Kidney (tissue), 14 donors: ENCODE data around the gene IQCM. TPM values are rescaled to one million over a fixed set of nuclear protein-coding genes. Genes with fewer than 3 reads are reported as not detected.

Source experiments
- DNase-seq, 5 donors: peaks; one replicate each; pipeline ENCODE4 v3.0.0-alpha.2; 2013 to 2020
- FAIRE-seq: peaks from 2 replicates; lab custom pipeline; 2012; peaks lifted over from hg19 to GRCh38; lab: Jason Lieb, UNC
- H3K27ac ChIP-seq, 2 donors: one replicate each; pipeline ENCODE4 v1.7.0; 2013; ENCODE audit warnings: low read depth in 2 of 2, low read length in 2 of 2, inconsistent platforms in 1 of 2
- H3K27me3 ChIP-seq: one replicate; pipeline ENCODE4 v1.7.1; 2013; ENCODE audit warnings: low read length, inconsistent platforms; ENCODE audit not compliant: control insufficient read depth, insufficient read depth
- H3K36me3 ChIP-seq, 3 donors: one replicate each; pipeline versions ENCODE4 v1.7.0 to v1.7.1; 2013; ENCODE audit warnings: low read length in 3 of 3, control low read depth in 1 of 3, inconsistent platforms in 1 of 3; ENCODE audit not compliant: insufficient read depth in 3 of 3, control insufficient read depth in 2 of 3
- H3K4me1 ChIP-seq, 3 donors: one replicate each; pipeline versions ENCODE4 v1.7.0 to v1.7.1; 2013; ENCODE audit warnings: low read length in 3 of 3, inconsistent platforms in 1 of 3, low read depth in 1 of 3; ENCODE audit not compliant: control insufficient read depth in 2 of 3, insufficient read depth in 2 of 3
- H3K4me3 ChIP-seq, 3 donors: one replicate each; pipeline versions ENCODE4 v1.7.0 to v1.8.1; 2013; ENCODE audit warnings: low read length in 3 of 3, control low read depth in 1 of 3, inconsistent platforms in 1 of 3
- H3K9ac ChIP-seq, 3 donors: one replicate each; pipeline versions ENCODE4 v1.7.0 to v1.7.1; 2013; ENCODE audit warnings: low read length in 3 of 3, control low read depth in 1 of 3, inconsistent platforms in 1 of 3
- H3K9me3 ChIP-seq, 3 donors: one replicate each; pipeline versions ENCODE4 v1.7.0 to v1.7.1; 2013; ENCODE audit warnings: low read length in 3 of 3, control low read depth in 1 of 3, inconsistent platforms in 1 of 3; ENCODE audit not compliant: control insufficient read depth in 2 of 3, insufficient read depth in 1 of 3
- CTCF ChIP-seq: IDR thresholded peaks from 3 replicates; pipeline ENCODE4 v1.5.1; 2012; ENCODE audit warnings: mild to moderate bottlenecking, moderate library complexity, borderline replicate concordance; ENCODE audit not compliant: insufficient read depth; ENCODE audit errors: extremely low read depth
- intact Hi-C: fragments of 100-400 bp; cut with DNase I; formaldehyde crosslinking; loops from one replicate; pipeline ENCODE4 v1.11.1; 2022
- polyA plus RNA-seq: library from polyadenylated mRNA; stranded (reverse); fragments of 350-450 nt; fragmentation: Illumina TruSeq; extraction: RNeasy Lipid Tissue Mini Kit (QIAGEN cat#74804); gene quantifications from one replicate; pipeline ENCODE4 v1.2.3, GENCODE V29; 2014; ENCODE audit warnings: low read depth, low replicate concordance; ENCODE audit not compliant: insufficient read depth
- total RNA-seq: library from RNA; stranded (reverse); fragmentation: NEBNext Ultra II Directional; extraction: Animal tissue kit (Norgen Biotek cat#: 25700); gene quantifications from one replicate; pipeline ENCODE4 v1.2.1, GENCODE V29; 2021
- donor health status: control.
- donor health status: control.
- donor health status: control.
- donor health status: control.
- donor health status: control.
- donor health status: DM: yes; HTN: yes; CAD: no.
- donor health status: Normal renal cell carcinoma (clear cell type).

The IQCM gene
- total and polyA plus RNA-seq, 2 donors from 2014 or later = not detected

- TF ChIP-seq CTCF = no peak
- no peak for FAIRE-seq
Observed at GRCh38 chr4:149765630-149766029, 50.0 kb downstream of the IQCM start.

GRCh38 chr4:149755969-149756368 lies 59.7 kb downstream of the IQCM start:
- Histone ChIP-seq H3K9me3 (no peaks in the 10 kb centered on the region), H3K4me3 (no peak overlapping the region), H3K27ac (no peak overlapping the region), H3K9ac (no peak overlapping the region), H3K27me3 (no peaks in the 10 kb centered on the region), H3K4me1 (no peaks in the 10 kb centered on the region), H3K36me3 (no peaks in the 10 kb centered on the region)
- no peak for FAIRE-seq
- no peak for TF ChIP-seq CTCF
- intact Hi-C loops = no loop called here
- DNase-seq = no peak

More at GRCh38 chr4:149765630-149766029, 50.0 kb downstream of the IQCM start:
- H3K27ac ChIP-seq = no peak overlapping the region
- no peak overlapping the region for H3K9ac ChIP-seq
- no peak for DNase-seq
- no peak overlapping the region for H3K4me3 ChIP-seq
- no peaks in the 10 kb centered on the region for H3K9me3 ChIP-seq
- no peaks in the 10 kb centered on the region for H3K36me3 ChIP-seq
- H3K27me3 ChIP-seq = no peaks in the 10 kb centered on the region
- no peaks in the 10 kb centered on the region for H3K4me1 ChIP-seq
- intact Hi-C loops = no loop called here

GRCh38 chr4:149754526-149754925 lies 61.1 kb downstream of the IQCM start:
- Histone ChIP-seq H3K36me3 (no peaks in the 10 kb centered on the region), H3K27ac (no peak overlapping the region), H3K9ac (no peak overlapping the region), H3K4me1 (no peaks in the 10 kb centered on the region), H3K4me3 (no peak overlapping the region), H3K27me3 (no peaks in the 10 kb centered on the region), H3K9me3 (no peaks in the 10 kb centered on the region)
- DNase-seq (no peak), FAIRE-seq (no peak)
- no peak for TF ChIP-seq CTCF
- intact Hi-C loops = no loop called here

- no peak overlapping the region for H3K9ac ChIP-seq
- H3K9me3 ChIP-seq = no peaks in the 10 kb centered on the region
- H3K36me3 ChIP-seq = no peaks in the 10 kb centered on the region
- DNase-seq = no peak
- no peak overlapping the region for H3K27ac ChIP-seq
- no peak for TF ChIP-seq CTCF
- no peaks in the 10 kb centered on the region for H3K27me3 ChIP-seq
- H3K4me1 ChIP-seq = no peaks in the 10 kb centered on the region
- intact Hi-C loops = no loop called here
- FAIRE-seq = no peak
- H3K4me3 ChIP-seq = no peak overlapping the region
Observed at GRCh38 chr4:149752729-149753128, 62.9 kb downstream of the IQCM start.
